NCI-H1048 (cell line): Measurements from ENCODE around the gene UBN2.

Source experiments
- DNase-seq: peaks from one replicate; lab custom pipeline; 2025; lab: John Stamatoyannopoulos, UW

Gene UBN2

DNA sequence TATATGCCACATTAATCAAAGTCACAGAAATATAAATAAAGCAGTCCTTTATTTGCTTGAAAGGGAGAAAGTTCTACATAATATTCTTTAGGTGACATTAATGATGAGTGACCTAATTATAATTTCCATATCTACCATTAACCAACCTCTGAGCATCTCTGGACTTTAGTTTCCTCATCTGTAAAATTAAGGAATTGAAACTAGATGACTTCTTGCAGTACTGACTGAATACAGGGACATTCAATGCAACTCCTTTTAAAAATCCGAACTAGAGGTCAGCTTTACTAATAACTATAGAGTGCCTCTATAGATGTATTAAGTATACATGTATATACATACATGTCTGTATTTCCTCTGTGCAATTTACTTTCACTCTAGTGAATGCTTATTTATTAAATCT is 114.0 kb downstream of the UBN2 start:
- no peak for DNase-seq

DNA sequence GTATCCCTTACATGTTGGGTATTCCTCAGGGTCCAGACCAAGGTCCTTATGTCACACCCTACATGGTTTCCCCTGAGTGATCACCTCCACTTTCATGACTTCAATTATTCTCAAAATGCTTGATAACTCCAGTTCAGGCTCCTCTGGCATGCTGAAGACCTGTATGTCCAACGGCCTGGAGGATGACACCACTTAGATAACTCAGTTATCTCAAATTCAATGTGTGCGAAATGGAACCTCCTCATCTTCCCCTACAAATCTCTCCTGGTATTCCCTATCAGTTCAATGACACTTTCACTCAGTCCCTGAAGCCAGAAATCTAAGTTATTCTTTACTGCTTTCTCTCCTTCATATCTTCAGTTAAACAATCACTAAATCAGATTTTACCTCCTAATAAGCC is 120.0 kb downstream of the UBN2 start:
- no peak for DNase-seq

DNA sequence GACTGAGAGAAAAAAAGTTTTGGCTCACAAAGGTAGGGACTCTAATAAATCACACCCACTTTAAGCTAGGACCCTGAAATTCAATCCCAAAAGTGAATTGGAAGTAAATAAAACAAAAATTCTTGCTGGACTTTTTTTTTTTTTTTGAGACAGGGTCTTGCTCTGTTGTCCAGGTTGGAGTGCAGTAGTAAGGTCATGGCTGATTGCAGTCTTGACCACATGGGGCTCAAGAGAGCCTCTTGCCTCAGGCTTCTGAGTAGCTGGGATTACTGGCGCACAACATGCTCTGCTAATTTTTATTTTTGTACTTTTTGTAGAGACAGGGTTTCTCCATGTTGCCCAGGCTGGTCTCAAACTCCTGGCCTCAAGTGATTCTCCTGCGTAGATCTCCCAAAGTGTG is 123.7 kb downstream of the UBN2 start:
- no peak for DNase-seq

DNA sequence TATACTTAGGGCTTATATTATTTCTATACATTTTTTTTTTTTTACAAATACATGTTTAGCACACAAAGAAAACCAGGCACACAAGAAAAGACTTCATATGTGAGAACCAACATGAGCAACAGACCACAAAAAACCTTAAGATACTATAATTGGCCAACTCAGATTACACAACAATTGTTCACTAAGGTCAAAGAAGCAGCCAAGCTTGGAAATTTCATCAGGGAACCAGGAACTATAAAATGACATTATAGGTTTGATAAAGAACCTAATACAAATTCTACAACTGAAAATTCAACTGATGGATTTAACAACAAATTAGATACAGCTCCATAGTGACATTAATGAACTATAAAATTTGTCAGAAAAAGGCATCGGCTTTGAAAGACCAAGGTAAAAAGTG is 124.3 kb downstream of the UBN2 start:
- no peak for DNase-seq
